HG02970 (cell line): ENCODE data around the gene UBE2E2.

Source experiments
- ATAC-seq: cut with Tn5 transposase; IDR thresholded peaks from one replicate; pipeline ENCODE4 v1.9.1; 2021; ENCODE audit warnings: mild to moderate bottlenecking, moderate library complexity, moderate number of reproducible peaks; ENCODE audit not compliant: unreplicated experiment, low FRiP score

The UBE2E2 gene

GRCh38 chr3:23459889-23460546 is 256.9 kb downstream of the UBE2E2 start:
- no peak for ATAC-seq

DNA sequence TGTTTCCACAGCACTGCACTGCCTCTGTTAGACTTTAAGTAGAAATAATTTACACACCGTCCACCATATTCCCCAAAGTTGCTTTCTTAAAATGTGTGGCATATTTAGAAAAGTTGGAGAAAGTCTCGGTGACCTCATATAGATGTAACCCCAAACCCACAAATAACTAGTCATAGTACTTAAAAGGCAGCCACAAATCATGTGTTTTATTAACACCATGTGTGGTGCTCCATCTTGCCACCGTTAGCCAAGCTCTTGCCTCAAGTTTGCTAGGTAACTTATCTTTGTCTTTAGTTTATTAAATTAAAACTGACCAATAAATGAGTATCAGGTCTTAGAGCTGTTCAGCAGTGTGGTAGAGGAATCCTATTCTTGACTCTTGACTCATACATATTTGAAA is 257.9 kb downstream of the UBE2E2 start:
- no peak for ATAC-seq

GRCh38 chr3:23463791-23464190 is 260.7 kb downstream of the UBE2E2 start:
- no peak for ATAC-seq

DNA sequence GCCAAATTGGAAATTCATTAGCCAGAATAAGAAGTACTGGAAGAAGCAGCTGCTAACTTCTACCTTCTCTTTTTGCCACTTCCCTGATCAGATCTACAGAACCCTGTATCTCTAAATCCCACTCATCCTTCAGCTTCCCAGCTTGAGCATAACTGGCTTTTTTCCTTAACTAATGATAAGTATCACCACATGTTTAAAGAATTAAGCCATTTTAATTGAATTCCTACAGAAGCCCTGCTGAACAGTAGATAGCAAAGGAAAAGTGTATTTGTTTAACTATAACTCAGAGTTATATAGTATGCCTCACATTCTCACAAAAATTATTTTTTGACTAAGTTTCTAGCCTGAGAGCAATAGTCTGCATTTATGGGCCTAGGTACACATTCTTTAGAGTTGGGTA is 262.4 kb downstream of the UBE2E2 start:
- no peak for ATAC-seq

GRCh38 chr3:23468203-23468602 is 265.1 kb downstream of the UBE2E2 start:
- ATAC-seq: no peak

DNA sequence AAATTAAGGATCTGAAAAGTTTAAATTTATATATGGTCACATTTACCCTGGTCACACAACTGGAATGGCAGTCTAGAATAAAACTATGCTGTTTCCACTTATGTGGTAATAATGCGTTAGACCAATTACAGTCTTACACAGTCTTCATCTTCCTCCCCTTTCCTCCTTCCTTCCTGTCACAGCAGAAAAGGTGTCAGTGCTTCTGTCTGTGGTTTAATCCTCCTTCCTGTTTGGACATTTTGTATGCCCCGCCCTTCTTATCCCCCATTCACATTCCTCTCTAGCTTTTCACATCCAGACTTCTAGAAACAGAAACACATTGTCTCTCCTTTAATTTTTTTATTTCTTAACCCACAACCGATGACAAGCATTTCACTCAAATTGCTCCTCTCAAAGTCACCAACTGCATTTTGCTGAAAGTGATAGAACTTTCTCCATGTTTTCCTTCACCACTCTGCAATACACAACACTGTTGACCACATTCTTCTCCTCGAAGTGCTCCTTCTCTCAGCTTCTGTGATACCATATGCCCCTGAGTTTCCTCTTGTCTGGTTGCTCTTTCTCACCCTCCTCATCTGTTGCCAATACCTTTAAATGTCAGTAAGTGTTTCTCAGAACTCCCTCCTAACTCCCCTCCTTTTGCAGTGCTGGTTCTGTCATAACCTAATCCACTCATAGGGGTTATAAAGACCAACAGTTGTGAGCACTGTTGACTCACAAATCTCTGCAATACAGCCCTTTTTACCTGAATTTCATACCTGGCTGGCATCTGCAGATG is 271.6 kb downstream of the UBE2E2 start:
- no peak for ATAC-seq

- ATAC-seq: no peak
Observed at GRCh38 chr3:23475446-23475845, 272.3 kb downstream of the UBE2E2 start.

DNA sequence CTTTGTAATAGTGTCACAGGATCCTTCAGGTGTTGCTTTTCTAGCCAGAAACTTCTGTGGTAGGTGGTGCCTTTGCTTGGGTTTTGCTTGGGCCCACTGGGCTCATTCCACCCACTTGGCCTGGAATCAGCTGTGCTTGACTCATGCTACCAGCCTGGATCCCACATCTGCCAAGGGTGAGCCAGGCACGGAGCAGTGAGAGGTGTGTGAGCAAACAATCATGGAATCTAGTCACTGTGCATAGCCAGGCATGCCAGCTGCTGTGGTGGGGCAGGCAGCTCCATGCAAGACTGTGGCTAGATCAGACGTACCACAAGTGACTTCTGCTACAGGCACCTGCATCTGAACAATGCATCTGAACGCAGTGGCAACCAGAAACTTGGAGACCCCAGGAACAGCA is 275.9 kb downstream of the UBE2E2 start:
- no peak for ATAC-seq

GRCh38 chr3:23479615-23480328 is 276.6 kb downstream of the UBE2E2 start:
- no peak for ATAC-seq

- ATAC-seq: no peak
Observed at GRCh38 chr3:23480329-23480714, 277.2 kb downstream of the UBE2E2 start.

- no peak for ATAC-seq
Observed at GRCh38 chr3:23481011-23481615, 278.0 kb downstream of the UBE2E2 start.

- no peak for ATAC-seq
Observed at GRCh38 chr3:23481616-23482278, 278.6 kb downstream of the UBE2E2 start.

DNA sequence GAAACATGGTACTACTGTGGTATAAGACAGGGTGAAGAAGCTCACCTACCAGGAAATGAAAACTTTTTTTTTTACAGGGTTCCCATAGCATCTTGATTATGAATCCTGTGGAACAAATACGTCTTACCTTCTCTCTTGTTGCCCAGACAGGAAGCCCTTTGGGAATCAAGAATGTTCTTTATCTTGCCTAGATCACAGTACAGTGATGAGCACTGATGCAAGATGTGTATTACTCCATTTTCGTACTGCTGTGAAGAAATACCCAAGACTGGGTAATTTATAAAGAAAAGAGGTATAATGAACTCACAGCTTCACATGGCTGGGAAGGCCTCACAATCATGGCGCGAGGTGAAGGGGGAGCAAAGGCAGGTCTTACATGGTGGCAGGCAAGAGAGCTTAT is 281.3 kb downstream of the UBE2E2 start:
- no peak for ATAC-seq

GRCh38 chr3:23485922-23486321 is 282.8 kb downstream of the UBE2E2 start:
- ATAC-seq: no peak

- no peak for ATAC-seq
Observed at GRCh38 chr3:23487015-23487414, 283.9 kb downstream of the UBE2E2 start.

GRCh38 chr3:23488618-23489017 is 285.5 kb downstream of the UBE2E2 start:
- ATAC-seq: no peak

- ATAC-seq: no peak
Observed at GRCh38 chr3:23489300-23490158, 286.4 kb downstream of the UBE2E2 start.

- ATAC-seq: no peak
Observed at GRCh38 chr3:23490459-23490858, 287.3 kb downstream of the UBE2E2 start.

DNA sequence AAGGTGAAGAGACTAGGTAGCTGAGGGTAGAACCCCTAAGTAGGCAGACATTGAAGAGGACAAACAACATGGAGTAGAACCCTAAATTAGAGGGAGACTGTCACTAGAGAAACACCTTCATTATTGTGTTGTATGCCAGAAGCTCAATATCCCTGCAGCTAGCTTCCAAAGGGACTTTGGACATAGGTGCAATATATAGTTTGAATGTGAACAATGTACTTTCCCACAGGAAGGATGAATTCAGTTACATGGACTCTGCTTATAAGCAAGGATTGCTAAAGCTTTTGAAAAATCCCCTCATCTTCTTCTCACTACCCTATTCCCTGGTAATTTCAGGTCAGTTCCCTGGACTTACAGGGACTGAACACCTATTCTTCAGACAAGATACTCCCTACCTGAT is 288.9 kb downstream of the UBE2E2 start:
- no peak for ATAC-seq

DNA sequence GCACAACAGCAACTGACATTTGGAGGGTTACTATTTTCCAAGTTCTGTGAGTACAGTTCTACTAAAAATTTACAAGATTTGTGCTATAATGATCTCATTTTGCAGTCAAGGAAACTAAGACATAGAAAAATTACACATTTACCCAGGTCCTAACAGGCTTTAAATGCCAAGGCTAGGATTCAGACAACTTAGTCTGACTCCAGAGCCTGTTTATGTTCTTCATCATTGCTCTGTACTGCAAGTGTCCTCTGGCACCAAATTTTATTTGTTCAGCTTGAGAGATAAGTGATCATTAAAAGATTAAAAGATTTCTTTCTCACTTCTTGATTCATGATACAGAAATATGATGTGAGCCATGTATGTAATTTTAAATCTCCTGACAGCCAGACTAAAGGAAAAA is 290.8 kb downstream of the UBE2E2 start:
- no peak for ATAC-seq
